ENCODE results near the gene EHD4.

GRCh38 chr15:41893422-41894250, 78.7 kb downstream of the EHD4 start, which contains the start of gene SPTBN5:
- TF ChIP-seq POLR2A (IDR thresholded peaks at IDR 0.05) (no peak), CTCF (IDR thresholded peaks at IDR 0.05) (no peak), POLR2AphosphoS5 (IDR thresholded peaks at IDR 0.05) (no peak)
